Measurements from ENCODE around the gene HECW1.

DNA sequence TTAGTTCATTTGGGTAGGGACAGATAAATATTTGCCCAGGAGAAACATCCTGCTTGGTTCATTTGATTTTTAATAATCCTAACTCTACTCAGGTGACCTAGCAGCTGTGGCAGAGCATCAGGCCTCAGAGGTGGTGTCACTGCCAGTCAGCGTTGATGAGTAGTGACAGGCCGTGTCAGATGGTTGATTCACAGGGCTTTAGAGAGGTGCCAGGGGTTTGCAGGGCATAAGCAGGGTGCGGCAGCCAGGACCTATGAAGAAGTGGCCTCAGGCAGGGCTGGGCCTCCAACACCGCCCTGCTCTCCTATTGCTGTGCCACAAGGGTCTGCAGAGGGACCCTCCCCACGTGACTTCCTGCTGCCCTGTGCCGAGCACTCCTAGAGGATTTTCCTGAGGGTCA lies 128.1 kb downstream of the HECW1 start:
- TF ChIP-seq PPARA (CRISPR knock-in tag; IDR thresholded peaks at IDR 0.05; ENCODE audit: borderline replicate concordance) (no peak), ZFP30 (CRISPR knock-in tag; IDR thresholded peaks at IDR 0.05) (no peak), GLIS3 (CRISPR knock-in tag; IDR thresholded peaks at IDR 0.05) (no peak), SNAI2 (CRISPR knock-in tag; IDR thresholded peaks at IDR 0.05) (no peak), TOX (CRISPR knock-in tag; IDR thresholded peaks at IDR 0.05; ENCODE audit: borderline replicate concordance) (no peak), ARNTL (CRISPR knock-in tag; IDR thresholded peaks at IDR 0.05; ENCODE audit: borderline replicate concordance, low read depth) (no peak), OSR1 (CRISPR knock-in tag; IDR thresholded peaks at IDR 0.05) (no peak)
- TF ChIP-seq, protein P1, sequence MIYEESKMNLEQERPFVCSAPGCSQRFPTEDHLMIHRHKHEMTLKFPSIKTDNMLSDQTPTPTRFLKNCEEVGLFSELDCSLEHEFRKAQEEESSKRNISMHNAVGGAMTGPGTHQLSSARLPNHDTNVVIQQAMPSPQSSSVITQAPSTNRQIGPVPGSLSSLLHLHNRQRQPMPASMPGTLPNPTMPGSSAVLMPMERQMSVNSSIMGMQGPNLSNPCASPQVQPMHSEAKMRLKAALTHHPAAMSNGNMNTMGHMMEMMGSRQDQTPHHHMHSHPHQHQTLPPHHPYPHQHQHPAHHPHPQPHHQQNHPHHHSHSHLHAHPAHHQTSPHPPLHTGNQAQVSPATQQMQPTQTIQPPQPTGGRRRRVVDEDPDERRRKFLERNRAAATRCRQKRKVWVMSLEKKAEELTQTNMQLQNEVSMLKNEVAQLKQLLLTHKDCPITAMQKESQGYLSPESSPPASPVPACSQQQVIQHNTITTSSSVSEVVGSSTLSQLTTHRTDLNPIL (CRISPR knock-in tag; IDR thresholded peaks at IDR 0.05; ENCODE audit: low read depth) = no peak
- TF ChIP-seq, protein P2, sequence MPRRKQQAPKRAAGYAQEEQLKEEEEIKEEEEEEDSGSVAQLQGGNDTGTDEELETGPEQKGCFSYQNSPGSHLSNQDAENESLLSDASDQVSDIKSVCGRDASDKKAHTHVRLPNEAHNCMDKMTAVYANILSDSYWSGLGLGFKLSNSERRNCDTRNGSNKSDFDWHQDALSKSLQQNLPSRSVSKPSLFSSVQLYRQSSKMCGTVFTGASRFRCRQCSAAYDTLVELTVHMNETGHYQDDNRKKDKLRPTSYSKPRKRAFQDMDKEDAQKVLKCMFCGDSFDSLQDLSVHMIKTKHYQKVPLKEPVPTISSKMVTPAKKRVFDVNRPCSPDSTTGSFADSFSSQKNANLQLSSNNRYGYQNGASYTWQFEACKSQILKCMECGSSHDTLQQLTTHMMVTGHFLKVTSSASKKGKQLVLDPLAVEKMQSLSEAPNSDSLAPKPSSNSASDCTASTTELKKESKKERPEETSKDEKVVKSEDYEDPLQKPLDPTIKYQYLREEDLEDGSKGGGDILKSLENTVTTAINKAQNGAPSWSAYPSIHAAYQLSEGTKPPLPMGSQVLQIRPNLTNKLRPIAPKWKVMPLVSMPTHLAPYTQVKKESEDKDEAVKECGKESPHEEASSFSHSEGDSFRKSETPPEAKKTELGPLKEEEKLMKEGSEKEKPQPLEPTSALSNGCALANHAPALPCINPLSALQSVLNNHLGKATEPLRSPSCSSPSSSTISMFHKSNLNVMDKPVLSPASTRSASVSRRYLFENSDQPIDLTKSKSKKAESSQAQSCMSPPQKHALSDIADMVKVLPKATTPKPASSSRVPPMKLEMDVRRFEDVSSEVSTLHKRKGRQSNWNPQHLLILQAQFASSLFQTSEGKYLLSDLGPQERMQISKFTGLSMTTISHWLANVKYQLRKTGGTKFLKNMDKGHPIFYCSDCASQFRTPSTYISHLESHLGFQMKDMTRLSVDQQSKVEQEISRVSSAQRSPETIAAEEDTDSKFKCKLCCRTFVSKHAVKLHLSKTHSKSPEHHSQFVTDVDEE (CRISPR knock-in tag; IDR thresholded peaks at IDR 0.05) = no peak
- TF ChIP-seq, protein P3, sequence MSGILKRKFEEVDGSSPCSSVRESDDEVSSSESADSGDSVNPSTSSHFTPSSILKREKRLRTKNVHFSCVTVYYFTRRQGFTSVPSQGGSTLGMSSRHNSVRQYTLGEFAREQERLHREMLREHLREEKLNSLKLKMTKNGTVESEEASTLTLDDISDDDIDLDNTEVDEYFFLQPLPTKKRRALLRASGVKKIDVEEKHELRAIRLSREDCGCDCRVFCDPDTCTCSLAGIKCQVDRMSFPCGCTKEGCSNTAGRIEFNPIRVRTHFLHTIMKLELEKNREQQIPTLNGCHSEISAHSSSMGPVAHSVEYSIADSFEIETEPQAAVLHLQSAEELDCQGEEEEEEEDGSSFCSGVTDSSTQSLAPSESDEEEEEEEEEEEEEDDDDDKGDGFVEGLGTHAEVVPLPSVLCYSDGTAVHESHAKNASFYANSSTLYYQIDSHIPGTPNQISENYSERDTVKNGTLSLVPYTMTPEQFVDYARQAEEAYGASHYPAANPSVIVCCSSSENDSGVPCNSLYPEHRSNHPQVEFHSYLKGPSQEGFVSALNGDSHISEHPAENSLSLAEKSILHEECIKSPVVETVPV (CRISPR knock-in tag; IDR thresholded peaks at IDR 0.05) = no peak

Data from SK-N-SH treated with all-trans-retinoic acid at 6 μM for 48 hours (cell line).